Ishikawa (cell line): Measurements from ENCODE around the gene KBTBD12.

ENCODE experiments used
- TAF1 ChIP-seq: IDR thresholded peaks from 2 replicates; pipeline ENCODE4 v1.6.1; 2012; ENCODE audit warnings: low read depth, mild to moderate bottlenecking
- TF ChIP-seq, protein P1 (sequence below): IDR thresholded peaks from 2 replicates; pipeline ENCODE4 v1.6.1; 2012; ENCODE audit warnings: low read depth, mild to moderate bottlenecking

DNA sequence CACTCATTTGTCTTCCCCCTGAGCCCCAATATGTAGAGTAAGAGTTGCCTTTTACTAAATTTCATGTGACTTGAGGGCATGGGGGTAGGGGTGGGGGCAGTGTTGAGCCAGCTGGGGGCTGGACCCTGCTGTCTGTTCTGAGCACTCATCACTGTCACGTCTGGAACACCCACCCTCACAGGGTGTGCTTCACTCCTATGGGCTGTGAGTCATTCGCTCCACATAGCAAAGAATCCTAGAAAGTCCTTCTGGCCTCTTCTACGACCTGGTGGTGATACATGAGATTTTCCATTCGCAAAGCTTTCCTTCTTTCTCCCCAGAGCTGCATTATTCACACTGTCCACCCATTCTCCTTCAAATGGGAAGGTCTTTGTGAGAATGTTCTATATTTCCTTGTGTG lies 49.1 kb upstream of the KBTBD12 start:
- no peak for TF ChIP-seq TAF1
- TF ChIP-seq, protein P1, sequence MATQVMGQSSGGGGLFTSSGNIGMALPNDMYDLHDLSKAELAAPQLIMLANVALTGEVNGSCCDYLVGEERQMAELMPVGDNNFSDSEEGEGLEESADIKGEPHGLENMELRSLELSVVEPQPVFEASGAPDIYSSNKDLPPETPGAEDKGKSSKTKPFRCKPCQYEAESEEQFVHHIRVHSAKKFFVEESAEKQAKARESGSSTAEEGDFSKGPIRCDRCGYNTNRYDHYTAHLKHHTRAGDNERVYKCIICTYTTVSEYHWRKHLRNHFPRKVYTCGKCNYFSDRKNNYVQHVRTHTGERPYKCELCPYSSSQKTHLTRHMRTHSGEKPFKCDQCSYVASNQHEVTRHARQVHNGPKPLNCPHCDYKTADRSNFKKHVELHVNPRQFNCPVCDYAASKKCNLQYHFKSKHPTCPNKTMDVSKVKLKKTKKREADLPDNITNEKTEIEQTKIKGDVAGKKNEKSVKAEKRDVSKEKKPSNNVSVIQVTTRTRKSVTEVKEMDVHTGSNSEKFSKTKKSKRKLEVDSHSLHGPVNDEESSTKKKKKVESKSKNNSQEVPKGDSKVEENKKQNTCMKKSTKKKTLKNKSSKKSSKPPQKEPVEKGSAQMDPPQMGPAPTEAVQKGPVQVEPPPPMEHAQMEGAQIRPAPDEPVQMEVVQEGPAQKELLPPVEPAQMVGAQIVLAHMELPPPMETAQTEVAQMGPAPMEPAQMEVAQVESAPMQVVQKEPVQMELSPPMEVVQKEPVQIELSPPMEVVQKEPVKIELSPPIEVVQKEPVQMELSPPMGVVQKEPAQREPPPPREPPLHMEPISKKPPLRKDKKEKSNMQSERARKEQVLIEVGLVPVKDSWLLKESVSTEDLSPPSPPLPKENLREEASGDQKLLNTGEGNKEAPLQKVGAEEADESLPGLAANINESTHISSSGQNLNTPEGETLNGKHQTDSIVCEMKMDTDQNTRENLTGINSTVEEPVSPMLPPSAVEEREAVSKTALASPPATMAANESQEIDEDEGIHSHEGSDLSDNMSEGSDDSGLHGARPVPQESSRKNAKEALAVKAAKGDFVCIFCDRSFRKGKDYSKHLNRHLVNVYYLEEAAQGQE: no peak
